NK-92 treated with Interleukin-12 subunit alpha and Interleukin-12 subunit beta, amount 100 ng/mL, for 24 hours (cell line): ENCODE data around the gene QRICH1.
A peak's percentile ranks its signal among the peaks of the same experiment; 100 is the strongest.

Experiments used
- DNase-seq: peaks from one replicate; lab custom pipeline; 2025; lab: John Stamatoyannopoulos, UW

QRICH1 gene, protein sequence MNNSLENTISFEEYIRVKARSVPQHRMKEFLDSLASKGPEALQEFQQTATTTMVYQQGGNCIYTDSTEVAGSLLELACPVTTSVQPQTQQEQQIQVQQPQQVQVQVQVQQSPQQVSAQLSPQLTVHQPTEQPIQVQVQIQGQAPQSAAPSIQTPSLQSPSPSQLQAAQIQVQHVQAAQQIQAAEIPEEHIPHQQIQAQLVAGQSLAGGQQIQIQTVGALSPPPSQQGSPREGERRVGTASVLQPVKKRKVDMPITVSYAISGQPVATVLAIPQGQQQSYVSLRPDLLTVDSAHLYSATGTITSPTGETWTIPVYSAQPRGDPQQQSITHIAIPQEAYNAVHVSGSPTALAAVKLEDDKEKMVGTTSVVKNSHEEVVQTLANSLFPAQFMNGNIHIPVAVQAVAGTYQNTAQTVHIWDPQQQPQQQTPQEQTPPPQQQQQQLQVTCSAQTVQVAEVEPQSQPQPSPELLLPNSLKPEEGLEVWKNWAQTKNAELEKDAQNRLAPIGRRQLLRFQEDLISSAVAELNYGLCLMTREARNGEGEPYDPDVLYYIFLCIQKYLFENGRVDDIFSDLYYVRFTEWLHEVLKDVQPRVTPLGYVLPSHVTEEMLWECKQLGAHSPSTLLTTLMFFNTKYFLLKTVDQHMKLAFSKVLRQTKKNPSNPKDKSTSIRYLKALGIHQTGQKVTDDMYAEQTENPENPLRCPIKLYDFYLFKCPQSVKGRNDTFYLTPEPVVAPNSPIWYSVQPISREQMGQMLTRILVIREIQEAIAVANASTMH

DNA sequence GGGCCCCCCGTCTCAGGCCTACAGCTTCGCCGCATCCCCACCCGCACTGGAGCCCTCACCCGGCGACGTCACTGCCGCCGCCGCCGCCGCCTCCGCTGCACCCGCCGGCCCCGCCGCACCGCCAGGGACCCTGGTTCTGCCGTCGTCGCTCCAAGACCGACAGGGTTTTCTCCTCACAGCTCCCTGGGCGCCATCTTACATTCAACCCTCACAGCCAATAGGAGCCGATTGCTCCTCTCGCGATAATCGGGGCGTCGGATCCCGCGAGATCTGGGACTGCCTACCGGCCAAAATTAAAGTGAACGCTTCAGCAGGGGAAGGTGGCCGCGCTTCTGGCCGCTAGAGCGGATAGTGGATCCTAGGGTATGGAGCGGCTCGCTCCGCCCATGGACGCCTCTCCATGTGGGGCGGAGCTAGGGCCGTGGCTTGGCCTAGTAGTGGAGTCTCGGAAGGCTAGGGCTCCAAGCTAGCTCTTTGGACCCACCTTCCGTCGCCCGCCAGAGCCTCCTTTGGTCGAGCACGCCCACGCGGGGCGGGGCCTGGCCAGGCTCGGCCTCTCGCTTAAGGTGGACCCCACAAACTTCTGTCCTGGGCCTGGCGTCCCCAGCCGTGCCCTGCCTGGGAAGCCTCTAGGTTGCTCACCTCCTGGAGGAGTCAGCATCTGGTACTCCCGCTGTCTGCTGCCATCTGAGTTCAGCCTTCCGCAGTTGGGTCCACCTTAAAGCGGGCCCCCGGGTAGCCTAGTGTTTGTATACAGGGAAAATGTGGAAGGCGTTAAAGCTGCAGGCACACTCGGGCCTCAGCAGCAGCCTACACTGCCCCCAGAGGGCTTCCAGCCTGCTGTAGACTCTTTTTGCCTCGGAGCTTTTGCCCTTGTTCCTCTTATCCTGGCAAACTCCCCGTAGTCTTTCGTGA, at the start of gene QRICH1:
Gene QRICH1 (minus strand): TSS at position 219 of the 915 bp plus-strand sequence. CDS start 17,054 bp downstream, outside the sequence.
- DNase-seq = peak; percentile 93

DNA sequence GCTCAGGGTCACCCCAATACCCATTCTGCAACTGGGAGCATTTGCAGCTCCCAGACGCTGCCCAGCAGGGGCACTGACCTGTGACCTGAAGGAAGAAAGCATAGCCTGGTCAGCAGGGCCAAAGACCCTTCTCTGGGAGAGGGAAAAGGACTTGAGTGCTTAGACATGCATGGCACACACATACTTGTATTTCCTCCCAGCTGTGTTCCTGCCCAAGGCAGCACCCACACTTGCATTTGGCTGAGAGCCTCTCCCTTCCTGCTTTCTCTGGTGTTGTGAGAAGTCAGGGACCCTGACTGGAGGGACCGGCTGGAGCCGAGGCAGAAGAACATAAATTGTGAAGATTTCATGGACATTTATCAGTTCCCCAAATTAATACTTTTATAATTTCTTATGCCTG, 46.2 kb upstream of the QRICH1 start:
- no peak for DNase-seq

DNA sequence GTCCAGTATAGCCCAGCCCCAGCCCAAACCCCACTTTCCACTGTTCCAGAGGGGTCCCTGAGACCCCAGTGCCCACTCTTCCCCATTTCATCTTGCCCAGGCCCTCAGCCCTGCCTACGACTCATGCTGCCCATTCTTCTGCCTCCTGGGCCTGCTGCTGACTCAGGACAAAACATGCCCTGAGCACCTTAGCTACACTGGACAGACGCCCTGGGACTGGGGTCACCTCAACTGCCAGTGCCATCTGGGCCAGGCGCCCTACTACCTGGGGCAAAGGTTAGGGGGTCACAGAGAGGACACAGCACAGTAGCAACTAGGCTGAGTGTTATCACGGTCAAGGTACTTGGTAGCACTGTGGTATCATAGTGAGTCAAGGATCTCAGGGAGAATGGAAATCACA, 41.6 kb upstream of the QRICH1 start:
- DNase-seq = no peak

DNA sequence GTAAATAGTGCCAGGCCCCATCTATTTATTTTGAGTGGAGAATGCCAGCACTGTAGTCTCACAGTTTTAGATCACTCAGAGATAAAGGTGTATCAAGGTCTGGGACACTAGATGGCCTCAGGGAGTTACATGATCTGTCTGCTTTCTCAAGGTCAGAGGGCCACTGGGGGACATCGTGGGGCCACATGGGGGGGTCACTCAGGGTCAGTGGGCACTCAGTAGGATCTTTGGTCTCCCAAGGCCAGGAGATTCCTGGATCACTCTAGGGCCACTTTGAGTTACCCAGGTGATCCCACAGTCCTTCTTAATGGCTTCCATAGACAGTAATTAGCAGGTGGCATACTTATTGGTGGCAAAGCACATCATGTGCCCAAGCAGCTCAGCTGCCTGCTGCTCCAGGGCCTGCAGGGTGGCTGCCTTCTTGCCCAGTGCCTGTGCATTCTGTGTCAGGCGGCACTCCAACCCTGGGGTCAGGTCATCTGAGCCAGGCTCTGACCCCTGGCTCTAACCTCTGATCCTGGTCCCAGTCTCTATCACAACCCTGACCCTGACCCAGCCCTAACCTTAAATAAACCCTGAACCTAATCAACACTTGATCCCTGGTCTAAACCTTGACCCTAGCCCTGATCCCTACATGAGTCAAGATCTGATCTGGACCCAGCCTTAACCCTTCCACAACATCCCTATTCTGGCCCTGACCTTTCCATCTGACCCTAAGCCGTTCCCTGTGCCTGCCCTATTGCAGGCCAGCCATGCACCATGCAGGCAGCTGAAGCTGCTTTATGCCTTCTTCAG, 40.8 kb upstream of the QRICH1 start:
- no peak for DNase-seq

DNA sequence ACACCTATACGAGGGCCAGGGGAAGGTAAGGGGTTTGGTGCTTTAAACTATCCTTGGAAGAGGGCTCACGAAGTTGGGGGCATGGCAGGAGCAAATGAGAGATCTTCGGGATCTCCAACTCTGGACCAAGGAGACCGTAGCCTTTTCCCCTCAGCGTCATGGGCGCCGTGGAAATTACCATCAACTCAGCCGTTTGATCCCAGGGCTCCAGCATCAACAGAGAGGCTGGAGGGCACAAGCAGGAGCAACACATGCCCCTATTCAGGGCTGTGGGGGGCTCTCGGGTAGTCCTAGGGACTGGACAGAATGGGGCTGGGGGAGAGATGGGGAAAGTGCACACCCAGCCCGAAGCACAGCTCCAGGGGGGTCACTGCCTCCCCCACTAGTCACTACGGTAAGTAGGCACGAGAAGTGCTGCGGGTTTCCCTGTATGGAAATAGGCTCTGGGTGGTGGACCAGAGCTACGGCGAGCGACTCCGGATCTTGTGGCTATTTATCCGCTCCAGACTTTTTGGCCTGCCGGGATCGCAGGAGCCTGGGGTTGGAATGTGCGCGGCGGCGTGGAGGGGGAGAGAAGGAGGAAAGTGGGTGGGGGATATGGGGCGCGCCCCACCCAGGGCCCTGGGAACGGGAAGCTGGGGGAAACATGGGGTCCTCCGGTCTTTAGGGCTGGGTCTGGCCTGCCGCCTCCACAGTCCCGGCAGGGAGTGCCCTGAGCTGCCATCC, 39.5 kb upstream of the QRICH1 start:
- DNase-seq = no peak

DNA sequence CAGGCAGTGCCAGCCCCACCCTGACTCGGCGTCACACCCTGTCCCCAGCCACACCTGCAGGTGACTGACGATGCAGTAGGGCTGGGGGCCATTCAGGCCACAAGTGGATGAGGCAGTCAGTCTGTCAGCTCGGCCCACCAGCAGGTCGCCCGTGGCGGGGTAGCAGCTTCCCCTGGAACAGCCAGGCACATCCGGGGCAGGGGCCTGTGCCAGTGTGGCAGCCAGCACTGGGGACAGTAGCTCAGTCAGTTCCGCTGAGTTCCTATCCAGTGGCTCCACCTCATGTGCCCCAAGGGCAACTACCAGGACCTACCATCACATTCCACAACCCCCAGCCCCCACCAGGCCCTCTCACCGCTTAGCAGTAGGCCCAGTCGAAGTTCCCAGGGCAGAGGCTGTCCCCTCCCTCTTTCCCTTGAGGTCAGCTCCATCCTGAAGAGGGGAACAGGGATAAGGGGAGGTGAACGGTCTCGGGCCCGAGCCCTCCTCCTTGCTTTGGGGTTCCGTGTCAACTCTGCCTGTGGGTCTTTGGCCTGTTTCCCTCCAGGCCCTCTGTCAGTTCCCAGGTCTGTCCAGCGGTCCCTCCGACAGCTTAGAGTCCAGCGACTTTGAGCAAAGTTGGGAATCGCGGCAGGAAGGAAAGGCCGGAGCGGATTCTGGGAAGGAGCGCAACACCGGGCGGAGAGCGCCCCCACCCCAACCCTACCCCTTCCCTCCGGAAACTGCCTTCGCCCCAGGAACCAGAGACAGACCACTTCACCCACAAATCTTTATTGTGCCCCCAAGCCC, 38.8 kb upstream of the QRICH1 start, which contains the start of gene LAMB2:
Gene LAMB2 (minus strand): TSS at position 614 of the 789 bp plus-strand sequence. CDS start 183 bp downstream, at position 431.
- DNase-seq = no peak

DNA sequence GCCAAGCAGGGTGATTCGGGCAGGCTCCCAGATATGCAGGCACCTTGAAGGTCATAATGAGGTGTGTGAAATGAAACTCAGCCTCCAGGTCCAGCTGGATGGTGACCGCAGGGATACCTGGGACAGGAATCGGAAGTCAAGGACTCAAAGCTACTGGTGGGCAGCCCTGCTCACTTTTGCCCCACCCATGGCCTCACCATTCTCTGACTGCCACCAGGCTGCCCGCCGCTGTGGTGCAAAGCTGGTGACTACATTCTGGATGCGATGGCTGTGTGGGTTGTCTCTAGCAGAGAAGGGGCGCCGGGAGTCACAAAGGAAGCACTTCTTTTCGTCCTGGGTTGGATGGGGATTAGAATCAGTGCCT, 38.2 kb upstream of the QRICH1 start:
- no peak for DNase-seq

DNA sequence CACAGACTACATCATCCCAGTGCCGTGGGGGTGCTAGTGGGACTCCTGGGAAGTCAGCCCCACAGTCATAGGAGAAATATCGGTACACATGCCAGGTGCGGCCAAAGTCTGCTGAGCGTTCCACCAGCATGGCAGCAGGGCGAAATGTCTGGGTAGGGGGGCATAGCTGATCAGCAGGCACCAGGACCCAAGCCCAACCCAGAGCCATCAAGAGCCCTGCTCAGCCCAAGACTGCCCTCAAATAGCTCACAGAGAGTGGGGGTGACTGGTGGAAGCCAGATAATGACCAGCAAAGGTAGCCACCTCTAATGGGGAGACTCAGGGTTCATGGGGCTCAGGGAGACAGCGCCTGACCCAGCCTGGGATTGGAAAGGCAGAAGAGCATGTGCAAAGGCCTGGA, 37.7 kb upstream of the QRICH1 start:
- DNase-seq = no peak

DNA sequence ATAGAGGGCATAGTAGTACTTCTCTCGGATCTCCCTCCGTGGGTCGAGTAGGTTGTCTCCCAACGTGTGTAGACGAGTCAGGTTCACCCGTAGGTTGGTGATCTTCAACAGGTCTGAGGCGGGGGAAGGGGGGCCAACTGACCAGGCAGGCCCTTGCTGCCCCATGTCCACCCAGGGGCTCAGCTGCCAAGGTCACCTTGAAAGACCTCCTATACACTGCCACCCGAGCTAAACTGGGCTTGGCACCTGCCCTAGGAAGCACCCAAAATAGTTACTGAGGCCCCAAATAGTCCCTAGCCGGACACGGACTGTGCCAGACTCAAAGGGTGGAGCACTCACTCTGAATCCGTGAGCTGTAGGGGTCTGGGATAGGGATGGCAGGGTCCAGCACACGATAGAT, 37.2 kb upstream of the QRICH1 start:
- no peak for DNase-seq

DNA sequence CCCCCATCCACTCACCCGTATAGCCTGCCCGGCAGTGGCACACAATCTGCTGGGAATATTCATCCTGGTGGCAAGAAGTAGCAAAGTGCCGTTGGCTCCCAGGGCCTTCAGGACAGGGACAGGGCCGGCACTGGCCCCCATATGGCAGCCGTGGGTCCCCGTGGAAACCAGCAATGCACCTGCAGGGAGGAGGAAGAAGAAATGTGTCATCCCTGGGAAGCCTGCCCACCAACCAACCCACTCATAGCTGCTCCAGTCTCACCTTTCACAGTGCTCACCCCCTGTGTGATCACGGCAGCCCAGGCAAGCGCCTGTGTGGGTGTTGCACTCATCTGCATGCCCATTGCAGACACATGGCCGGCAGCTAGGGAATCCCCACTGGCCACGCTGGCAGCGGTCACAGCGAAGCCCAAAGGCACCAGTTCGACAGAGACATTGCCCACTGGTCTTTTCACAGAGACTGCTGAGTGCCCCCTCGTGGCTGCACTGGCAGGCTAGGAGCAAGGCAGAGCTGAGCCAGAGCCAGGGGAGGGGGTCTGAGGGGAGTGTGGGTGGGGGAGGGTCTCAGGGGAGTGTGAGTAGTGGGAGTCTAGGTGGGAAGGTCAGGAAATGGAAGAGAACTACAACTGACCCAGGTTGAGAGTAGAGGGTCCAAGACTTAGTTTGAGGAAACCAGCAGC, 31.3 kb upstream of the QRICH1 start:
- no peak for DNase-seq

DNA sequence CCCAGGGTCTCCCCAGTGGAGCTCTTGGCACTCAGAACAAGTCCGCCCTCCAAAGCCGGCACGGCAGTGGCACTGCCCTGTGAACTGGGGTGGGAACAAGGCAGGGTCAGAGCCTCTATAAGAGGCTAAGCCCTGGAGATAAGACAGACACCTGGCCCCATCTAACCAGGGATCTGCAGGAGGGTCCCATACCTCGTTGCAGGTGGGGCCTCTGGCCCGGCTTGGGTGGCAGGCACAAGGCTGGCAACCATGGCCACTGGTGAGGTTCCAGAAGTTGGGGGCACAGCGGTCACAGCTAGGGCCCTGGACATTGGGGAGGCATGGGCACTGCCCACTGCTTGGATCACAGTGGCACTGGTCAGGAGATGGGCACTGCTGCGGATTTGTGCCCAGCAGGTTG, 30.3 kb upstream of the QRICH1 start:
- DNase-seq = no peak

DNA sequence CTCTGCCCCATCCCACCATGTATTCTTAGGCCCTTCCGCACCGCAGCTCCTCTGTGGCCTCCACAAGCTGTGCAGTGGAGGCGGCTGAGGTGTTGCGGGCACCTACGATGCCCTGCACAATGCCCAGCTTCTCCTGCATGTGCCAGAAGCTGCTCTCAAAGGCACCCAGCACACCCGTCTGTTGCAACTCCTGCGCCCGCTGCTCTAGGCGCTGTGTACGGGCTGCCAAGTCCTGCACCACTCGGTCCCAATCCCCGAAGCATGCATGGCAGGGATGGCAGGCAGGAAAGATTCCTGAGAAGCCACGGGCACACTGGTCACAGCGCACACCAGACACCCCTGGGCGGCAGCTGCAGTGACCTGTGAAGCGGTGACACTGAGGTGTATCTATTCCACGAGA, 29.8 kb upstream of the QRICH1 start:
- DNase-seq = no peak

DNA sequence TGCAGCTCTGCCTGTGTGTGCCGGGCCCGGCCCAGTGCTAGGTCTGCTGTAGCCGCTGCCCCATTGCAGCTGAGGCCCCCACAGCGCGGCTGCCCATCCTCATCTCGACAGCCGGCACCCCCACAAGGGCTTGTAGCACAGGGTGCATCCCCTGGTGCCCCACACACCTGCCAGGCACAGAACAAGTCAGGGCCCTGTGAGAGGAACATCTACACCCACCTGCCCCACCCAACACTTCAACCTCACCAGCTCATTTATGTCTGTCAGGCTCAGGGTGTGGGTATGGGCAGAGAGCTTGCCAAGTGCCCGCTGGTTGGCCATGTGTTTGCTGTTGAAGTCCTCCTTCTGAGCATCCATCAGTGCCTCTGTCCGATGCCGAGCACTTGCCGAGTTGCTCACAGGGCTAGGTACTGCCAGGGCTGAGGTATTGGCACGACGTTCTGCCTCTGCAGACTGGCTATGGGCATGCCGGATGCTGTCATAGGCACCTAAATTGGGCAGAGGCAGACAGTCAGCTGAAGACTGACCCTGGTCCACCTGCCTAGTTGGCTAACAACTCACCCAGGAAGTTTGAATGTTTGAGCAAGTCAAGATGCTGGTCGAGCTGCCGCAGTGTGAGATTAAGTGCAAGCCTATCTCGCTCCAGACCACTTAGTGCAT, 29.1 kb upstream of the QRICH1 start:
- no peak for DNase-seq

DNA sequence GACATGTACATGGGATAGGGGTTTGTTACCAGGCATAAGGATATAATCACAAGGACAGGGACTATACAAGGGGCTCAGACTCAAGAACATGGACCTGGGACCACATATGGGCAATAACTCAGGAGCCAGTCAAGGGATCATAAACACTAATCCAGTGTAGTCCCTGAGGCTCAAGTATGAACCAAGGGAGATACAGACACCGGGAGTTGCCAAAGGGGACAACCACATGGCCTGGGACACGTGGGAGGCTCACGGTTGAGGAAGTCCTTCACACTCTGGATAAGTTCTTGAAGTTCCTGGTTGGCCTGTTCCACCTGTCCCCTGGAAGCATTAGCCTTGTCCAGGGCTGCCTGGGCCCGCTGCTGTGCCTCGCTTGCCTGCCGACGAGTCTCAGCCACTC, 28.6 kb upstream of the QRICH1 start:
- no peak for DNase-seq

DNA sequence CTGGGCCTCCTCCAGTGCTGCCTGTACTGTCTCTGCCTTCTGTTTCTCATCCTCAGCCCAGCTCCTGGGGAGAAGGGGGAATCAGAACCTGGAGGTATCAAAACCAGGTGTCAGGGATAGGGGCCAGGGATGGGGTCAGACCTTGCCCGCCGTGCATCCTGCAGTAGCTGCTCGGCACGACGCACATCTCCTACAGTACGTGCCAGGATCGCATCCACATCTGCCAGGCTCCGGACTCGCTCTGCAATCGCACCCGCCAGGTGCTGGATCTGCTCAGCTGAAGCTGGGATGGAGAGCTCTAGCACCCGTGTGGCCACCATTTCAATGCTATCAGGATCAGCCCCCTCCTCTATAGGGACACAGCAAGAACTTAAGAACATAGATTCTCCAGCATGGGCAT, 28.2 kb upstream of the QRICH1 start:
- no peak for DNase-seq

DNA sequence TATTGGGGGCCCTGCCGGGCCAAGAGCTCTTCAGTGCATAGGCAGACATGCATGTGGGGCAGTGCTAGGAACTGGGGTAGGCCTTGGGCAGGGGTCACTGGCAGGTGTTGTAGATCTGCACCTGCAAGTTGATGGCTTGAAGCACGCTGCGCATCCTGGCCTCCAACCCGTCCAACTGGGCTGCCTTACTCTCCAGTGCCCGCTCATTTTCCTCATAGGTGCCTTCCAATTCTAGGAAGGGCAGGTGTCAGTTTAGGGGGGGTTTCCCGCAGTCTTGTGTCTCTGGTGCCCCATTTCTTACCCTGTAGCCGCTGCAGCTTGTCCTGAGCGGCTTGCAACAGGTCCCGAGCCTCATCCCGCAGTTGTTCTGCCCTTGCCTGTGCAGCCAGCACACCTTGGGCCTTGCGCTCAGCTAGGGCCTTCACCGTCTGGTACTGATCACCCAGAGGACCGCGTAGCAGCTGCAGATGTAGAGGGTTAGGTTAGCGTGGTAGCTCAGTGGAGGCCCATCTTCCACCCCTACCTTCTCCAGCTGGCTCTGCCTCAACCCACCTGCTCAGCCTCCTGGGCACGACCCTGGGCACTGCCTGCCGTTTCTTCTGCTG, 27.4 kb upstream of the QRICH1 start:
- no peak for DNase-seq

DNA sequence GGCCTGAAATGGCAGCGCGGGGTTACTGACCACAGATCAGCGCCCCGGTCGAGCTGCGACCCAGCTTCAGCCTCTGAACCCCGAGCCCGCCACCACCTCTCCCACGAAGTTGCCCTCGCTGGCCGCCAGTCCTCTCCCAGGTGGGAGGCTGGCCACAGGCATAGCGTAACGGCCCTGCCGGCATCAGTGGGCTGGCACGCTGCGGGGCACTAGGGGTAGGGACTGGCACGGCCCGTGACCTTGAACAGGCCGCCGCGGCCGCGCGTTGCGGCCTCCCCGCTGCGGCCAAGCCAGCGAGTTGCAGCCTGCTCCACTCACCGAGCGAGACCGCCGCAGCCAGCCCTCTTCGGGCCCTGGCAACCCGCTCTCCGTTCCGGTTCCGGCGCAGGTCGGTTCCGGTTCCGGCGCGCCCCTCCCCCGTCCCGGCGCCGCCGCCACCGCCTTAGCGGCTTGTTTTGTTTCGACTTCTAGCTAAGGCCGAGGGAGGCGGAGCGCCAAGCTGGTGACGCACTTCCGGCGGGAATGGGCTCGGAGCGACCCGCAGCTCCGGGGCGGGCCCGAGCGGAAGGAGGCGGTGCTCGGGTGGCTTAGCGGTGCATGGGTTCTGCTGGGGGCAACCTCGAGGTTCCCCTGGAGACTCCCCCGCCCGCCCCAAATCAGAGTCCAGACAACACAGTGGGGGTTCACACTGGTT, 26.7 kb upstream of the QRICH1 start, which contains the start of gene USP19:
Gene USP19 (minus strand): TSS at position 386 of the 694 bp plus-strand sequence. CDS start 1,678 bp downstream, outside the sequence.
- DNase-seq = peak; percentile 78

DNA sequence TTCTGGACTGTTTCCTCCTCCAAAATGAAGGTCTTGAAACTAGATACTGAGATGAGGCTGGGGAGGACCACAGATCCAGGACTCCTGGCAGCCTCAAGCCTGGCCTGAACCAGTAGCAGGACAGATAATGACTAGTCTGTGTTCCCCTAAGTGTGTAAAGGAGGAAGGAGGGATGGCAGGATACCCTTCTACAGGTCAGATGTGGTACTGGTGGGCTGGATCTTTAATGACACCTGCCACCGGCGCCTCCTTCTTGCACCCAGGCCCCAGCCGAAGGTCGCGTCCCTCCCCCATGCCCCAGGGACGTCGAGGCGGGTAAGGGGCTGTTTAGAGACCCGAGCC, 26.2 kb upstream of the QRICH1 start:
- no peak for DNase-seq
